NCI-H524 treated with DMSO at 0.1 percent for 48 hours (cell line): ENCODE results near the gene CXCL1.

Experiments
- DNase-seq: peaks from one replicate; lab custom pipeline; 2025; lab: John Stamatoyannopoulos, UW

The CXCL1 gene

GRCh38 chr4:73918058-73918457 is 48.9 kb downstream of the CXCL1 start:
- DNase-seq: no peak

GRCh38 chr4:73919691-73920090 is 50.5 kb downstream of the CXCL1 start:
- no peak for DNase-seq
